CD8-positive, alpha-beta memory T cell (primary cell): ENCODE results near the gene PAPSS2. TPM values are rescaled to one million over a fixed set of nuclear protein-coding genes. Genes with fewer than 3 reads are reported as not detected.

ENCODE experiments used
- CTCF ChIA-PET: fragments of 350-600 bp; sonication (Branson Sonifier 250); formaldehyde crosslinking; loops from one replicate; lab custom pipeline; 2021; ENCODE audit warnings: antibody characterized with exemption; lab: Charles Lee
- POLR2A ChIA-PET: fragments of 350-600 bp; sonication (Branson Sonifier 250); formaldehyde crosslinking; loops from one replicate; lab custom pipeline; 2021; ENCODE audit warnings: antibody characterized with exemption; lab: Charles Lee
- DNase-seq, 5 donors: peaks; one replicate each; pipeline versions ENCODE4 v3.0.0 to v3.0.0-alpha.2; 2020 to 2022; ENCODE audit warnings: mixed read lengths in 1 of 5
- H3K27ac ChIP-seq: one replicate; pipeline ENCODE4 v1.7.0; 2013; ENCODE audit warnings: low read depth, mild to moderate bottlenecking, low read length, moderate library complexity
- H3K27me3 ChIP-seq: 2 replicates; pipeline ENCODE4 v1.7.0; 2013; ENCODE audit warnings: low read length, mild to moderate bottlenecking; ENCODE audit not compliant: insufficient read depth, poor library complexity, severe bottlenecking
- H3K36me3 ChIP-seq: 2 replicates; pipeline ENCODE4 v1.7.0; 2013; ENCODE audit warnings: mild to moderate bottlenecking, low read length, moderate library complexity; ENCODE audit not compliant: insufficient read depth
- H3K4me1 ChIP-seq: 2 replicates; pipeline ENCODE4 v1.7.0; 2013; ENCODE audit warnings: mild to moderate bottlenecking, low read length, moderate library complexity; ENCODE audit not compliant: insufficient read depth
- H3K4me3 ChIP-seq: 2 replicates; pipeline ENCODE4 v1.7.0; 2013; ENCODE audit warnings: mild to moderate bottlenecking, low read length
- H3K9me3 ChIP-seq: 2 replicates; pipeline ENCODE4 v1.7.0; 2013; ENCODE audit warnings: mild to moderate bottlenecking, low read length
- H3K27ac Mint-ChIP-seq, 8 donors: one replicate each; pipeline ENCODE4 v1.8.0; 2020 to 2021; ENCODE audit warnings: mixed read lengths in 8 of 8, mild to moderate bottlenecking in 6 of 8, inconsistent platforms in 3 of 8, moderate library complexity in 3 of 8
- H3K27me3 Mint-ChIP-seq, 2 donors: one replicate each; pipeline ENCODE4 v1.8.0; 2020 to 2021; ENCODE audit warnings: mixed read lengths in 2 of 2, mild to moderate bottlenecking in 1 of 2, moderate library complexity in 1 of 2
- H3K36me3 Mint-ChIP-seq, 3 donors: one replicate each; pipeline ENCODE4 v1.8.0; 2020 to 2021; ENCODE audit warnings: mixed read lengths in 3 of 3, inconsistent platforms in 1 of 3, mild to moderate bottlenecking in 1 of 3
- H3K4me1 Mint-ChIP-seq, 3 donors: one replicate each; pipeline ENCODE4 v1.8.0; 2020 to 2021; ENCODE audit warnings: mixed read lengths in 3 of 3, inconsistent platforms in 1 of 3, mild to moderate bottlenecking in 1 of 3
- H3K4me3 Mint-ChIP-seq, 7 donors: one replicate each; pipeline ENCODE4 v1.8.0; 2020 to 2021; ENCODE audit warnings: mixed read lengths in 7 of 7, mild to moderate bottlenecking in 6 of 7, moderate library complexity in 4 of 7, inconsistent platforms in 2 of 7
- H3K9me3 Mint-ChIP-seq, 5 donors: one replicate each; pipeline ENCODE4 v1.8.0; 2020 to 2022; ENCODE audit warnings: mixed read lengths in 5 of 5, mild to moderate bottlenecking in 3 of 5, moderate library complexity in 2 of 5, inconsistent platforms in 1 of 5
- polyA plus RNA-seq: library from polyadenylated mRNA; unstranded; fragments of 300-500 nt; fragmentation: Illumina TruSeq; gene quantifications from one replicate; pipeline ENCODE4 v1.2.3, GENCODE V29; 2021
- total RNA-seq, 2 experiments: library from RNA; stranded (reverse); gene quantifications; one replicate each; pipeline ENCODE4 v1.2.3, GENCODE V29; 2021

Gene PAPSS2
- total and polyA plus RNA-seq, 3 experiments from 2014 or later, result 0.08 to 0.46 (median 0.18) TPM

DNA sequence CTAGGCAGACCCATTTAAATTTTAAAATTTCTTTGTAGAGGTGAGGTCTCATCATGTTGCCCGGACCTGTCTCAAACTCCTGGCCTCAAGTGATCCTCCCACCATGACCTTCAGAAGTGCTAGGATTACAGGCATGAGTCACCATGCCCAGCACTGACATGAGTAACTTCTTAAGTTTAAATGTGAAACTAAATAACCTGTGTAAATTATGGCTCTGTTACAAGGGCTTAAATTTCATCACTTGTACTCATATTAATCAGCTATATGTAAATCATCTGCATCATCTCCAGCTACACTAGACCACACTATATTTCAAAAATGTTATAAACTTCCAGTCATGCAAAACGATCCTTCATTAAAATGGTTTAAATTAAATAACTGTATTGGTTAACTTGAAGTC lies 102.2 kb downstream of the PAPSS2 start:
- peaks cover 6 to 58% (median 20%) of the 10 kb centered on the region in 3 donors for H3K36me3 Mint-ChIP-seq
- H3K4me1 ChIP-seq, result no peaks in the 10 kb centered on the region
- peaks cover 2 to 22% (median 12%) of the 10 kb centered on the region in 3 donors for H3K4me1 Mint-ChIP-seq
- no peaks in the 10 kb centered on the region for H3K27me3 Mint-ChIP-seq
- H3K4me3 ChIP-seq, result no peak overlapping the region
- CTCF ChIA-PET, result no interaction called here
- no peak overlapping the region for H3K27ac ChIP-seq
- no peaks in the 10 kb centered on the region for H3K9me3 Mint-ChIP-seq
- no peaks in the 10 kb centered on the region for H3K36me3 ChIP-seq
- peak overlapping the region in 4 of 8 donors; percentile 14 to 73 (median 47) for H3K27ac Mint-ChIP-seq
- DNase-seq, result no peak
- POLR2A ChIA-PET, result no interaction called here
- H3K9me3 ChIP-seq, result no peaks in the 10 kb centered on the region
- no peak overlapping the region for H3K4me3 Mint-ChIP-seq
- H3K27me3 ChIP-seq, result no peaks in the 10 kb centered on the region

DNA sequence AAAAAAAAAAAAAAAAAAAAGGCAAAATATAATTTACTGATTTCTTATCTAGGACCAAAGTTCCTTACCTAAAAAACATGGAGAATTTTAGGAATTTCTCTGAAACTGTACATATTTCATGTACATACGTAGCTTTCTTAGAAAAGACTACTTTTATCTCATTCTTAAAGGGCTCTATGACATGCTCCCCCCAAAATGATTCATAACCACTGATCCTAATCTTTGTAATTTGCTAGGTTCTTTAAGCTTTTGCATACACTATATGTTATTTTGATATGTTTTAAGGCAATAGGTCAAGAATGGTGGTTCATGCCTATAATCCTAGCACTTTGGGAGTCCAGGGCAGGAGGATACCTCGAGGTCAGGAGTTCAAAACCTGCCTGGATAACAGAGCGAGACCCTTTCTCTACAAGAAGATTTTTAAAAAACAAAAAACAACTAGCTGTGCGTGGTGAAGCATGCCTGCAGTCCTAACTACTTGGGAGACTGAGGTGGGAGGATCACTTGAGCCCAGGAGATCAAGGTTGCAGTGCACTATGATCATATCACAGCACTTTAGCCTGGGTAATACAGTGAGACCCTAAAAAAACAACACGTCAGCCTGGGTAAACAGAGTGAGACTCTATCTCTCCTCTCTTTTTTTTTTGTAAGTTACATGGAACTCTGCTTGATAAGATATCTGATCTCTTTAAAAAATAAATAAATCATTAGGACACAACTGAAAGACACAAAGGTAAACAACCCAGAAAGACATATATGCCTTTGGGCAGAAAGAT lies 103.6 kb downstream of the PAPSS2 start:
- CTCF ChIA-PET, result interaction anchor here (1.5 kb wide), 1 partner anchor 11 kb away, joined by 5 read pairs; no protein-coding TSS in a partner anchor
- H3K4me3 ChIP-seq, result no peak overlapping the region
- H3K9me3 Mint-ChIP-seq, result no peaks in the 10 kb centered on the region

DNA sequence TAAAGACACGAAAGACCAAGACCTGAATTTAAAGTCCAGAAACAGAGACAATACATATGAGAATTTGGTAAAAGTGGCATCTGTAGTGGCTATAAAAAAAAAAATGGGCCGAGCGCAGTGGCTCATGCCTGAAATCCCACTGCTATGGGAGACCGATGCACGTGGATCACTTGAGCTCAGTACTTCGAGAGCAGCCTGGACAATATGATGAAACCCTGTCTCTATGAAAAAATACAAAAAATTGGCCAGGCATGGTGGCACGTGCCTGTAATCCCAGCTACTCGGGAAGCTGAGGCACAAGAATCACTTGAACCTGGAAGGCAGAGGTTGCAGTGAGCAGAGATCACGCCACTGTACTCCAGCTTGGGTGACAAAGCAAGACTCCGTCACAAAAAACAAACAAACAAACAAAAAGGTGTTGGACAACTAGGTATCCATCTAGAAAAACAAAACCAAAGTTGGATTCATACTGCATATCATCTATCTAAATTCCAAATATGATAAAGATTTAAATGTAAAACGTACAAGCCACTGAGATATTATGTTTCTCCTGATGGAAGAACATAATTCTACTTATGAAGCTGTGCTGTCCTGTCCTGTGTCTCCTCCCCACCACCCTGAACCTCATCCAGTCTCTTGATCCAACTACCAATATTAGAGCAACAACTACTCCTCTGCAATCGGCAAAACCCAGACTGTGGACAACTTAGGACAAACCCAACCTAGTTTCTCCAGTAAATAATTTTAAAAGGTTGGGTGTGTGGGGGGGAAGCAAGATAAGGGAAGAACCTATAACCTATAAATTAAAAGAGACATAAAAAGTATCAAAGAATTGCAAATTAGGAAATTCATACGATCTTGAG lies 104.6 kb downstream of the PAPSS2 start:
- H3K36me3 Mint-ChIP-seq, result peaks cover 9 to 67% (median 23%) of the 10 kb centered on the region in 3 donors
- peak overlapping the region in 1 of 8 donors; percentile 12 for H3K27ac Mint-ChIP-seq
- H3K9me3 Mint-ChIP-seq, result no peaks in the 10 kb centered on the region
- no peak overlapping the region for H3K27ac ChIP-seq
- H3K4me3 ChIP-seq, result no peak overlapping the region
- peaks cover 0 to 17% (median 9%) of the 10 kb centered on the region in 3 donors for H3K4me1 Mint-ChIP-seq
- peaks cover 3% of the 10 kb centered on the region for H3K36me3 ChIP-seq
- no peaks in the 10 kb centered on the region for H3K27me3 Mint-ChIP-seq
- H3K4me3 Mint-ChIP-seq, result no peak overlapping the region
- POLR2A ChIA-PET, result no interaction called here
- H3K4me1 ChIP-seq, result no peaks in the 10 kb centered on the region
- H3K9me3 ChIP-seq, result no peaks in the 10 kb centered on the region
- DNase-seq, result no peak
- no peaks in the 10 kb centered on the region for H3K27me3 ChIP-seq
- CTCF ChIA-PET, result no interaction called here

More for the DNA sequence above, 103.6 kb downstream of the PAPSS2 start:
- Mint-ChIP-seq H3K4me3 (no peak overlapping the region), H3K27me3 (no peaks in the 10 kb centered on the region), H3K36me3 (peaks cover 6 to 69% (median 23%) of the 10 kb centered on the region in 3 donors), H3K27ac (peak overlapping the region in 3 of 8 donors; percentile 12 to 17 (median 13)), H3K4me1 (peaks cover 0 to 18% (median 9%) of the 10 kb centered on the region in 3 donors)
- Histone ChIP-seq H3K9me3 (no peaks in the 10 kb centered on the region), H3K36me3 (peaks cover 3% of the 10 kb centered on the region), H3K4me1 (no peaks in the 10 kb centered on the region), H3K27ac (no peak overlapping the region), H3K27me3 (no peaks in the 10 kb centered on the region)
- POLR2A ChIA-PET, result no interaction called here
- DNase-seq, result no peak

DNA sequence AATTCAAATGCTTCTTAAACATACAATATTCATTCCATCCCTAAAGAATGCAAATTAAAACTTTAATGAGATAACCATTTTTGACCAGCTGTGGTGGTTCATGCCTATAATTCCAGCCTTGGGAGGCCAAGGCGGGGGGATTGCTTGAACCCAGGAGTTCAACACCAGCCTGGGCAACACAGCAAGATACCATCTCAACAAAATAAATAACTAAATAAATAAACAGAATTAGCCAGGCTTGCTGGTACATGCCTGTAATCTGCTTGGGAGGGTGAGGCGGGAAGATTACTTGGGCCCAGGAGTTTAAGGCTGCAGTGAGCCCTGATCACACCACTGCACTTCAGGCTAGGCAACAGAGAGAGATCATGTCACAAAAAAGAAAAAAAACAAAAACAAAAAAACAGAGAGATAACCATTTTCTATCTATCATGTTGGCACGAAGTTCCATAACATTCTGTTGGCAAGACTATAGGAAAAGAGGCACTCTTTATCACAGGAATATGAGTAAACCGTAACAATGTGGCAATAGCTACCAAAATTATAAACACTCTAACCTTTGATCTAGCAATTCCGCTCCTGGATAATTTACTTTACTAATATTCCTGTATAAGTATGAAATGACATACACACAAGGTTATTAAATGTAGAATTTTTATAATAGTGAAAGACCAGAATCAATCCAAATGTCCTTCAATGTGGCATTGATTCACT lies 106.1 kb downstream of the PAPSS2 start:
- Mint-ChIP-seq H3K27ac (peak overlapping the region in 2 of 8 donors; percentile 23 to 72), H3K27me3 (no peaks in the 10 kb centered on the region), H3K36me3 (peaks cover 13 to 67% (median 26%) of the 10 kb centered on the region in 3 donors), H3K4me3 (no peak overlapping the region), H3K9me3 (no peaks in the 10 kb centered on the region), H3K4me1 (peaks cover 0 to 13% (median 5%) of the 10 kb centered on the region in 3 donors)
- H3K27me3 ChIP-seq, result no peaks in the 10 kb centered on the region
- peaks cover 3% of the 10 kb centered on the region for H3K36me3 ChIP-seq
- H3K9me3 ChIP-seq, result no peaks in the 10 kb centered on the region
- POLR2A ChIA-PET, result no interaction called here
- DNase-seq, result no peak
- CTCF ChIA-PET, result no interaction called here
- no peaks in the 10 kb centered on the region for H3K4me1 ChIP-seq
- no peak overlapping the region for H3K27ac ChIP-seq
- no peak overlapping the region for H3K4me3 ChIP-seq

DNA sequence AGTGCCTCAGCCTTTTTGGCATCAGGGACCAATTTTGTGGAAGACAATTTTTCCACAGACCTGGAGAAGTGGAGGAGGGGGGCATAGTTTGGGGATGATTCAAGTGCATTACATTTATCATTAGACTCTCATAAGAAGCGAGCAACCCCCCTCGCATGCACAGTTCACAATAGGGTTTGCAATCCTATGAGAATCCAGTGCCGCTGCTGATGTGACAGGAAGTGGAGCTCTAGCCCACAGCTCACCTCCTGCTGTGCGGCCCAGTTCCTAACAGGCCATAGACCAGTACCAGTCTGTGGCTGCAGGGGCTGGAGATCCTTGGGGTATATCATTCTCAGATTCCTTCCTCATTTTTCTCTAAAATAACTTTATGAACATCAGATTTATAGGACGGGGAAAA lies 107.6 kb downstream of the PAPSS2 start:
- H3K9me3 ChIP-seq, result no peaks in the 10 kb centered on the region
- H3K27me3 ChIP-seq, result no peaks in the 10 kb centered on the region
- no peak for DNase-seq
- ChIA-PET CTCF (no interaction called here), POLR2A (no interaction called here)
- no peak overlapping the region for H3K4me3 Mint-ChIP-seq
- H3K4me1 Mint-ChIP-seq, result peaks cover 2 to 15% (median 3%) of the 10 kb centered on the region in 3 donors
- H3K4me3 ChIP-seq, result no peak overlapping the region
- no peaks in the 10 kb centered on the region for H3K4me1 ChIP-seq
- H3K9me3 Mint-ChIP-seq, result no peaks in the 10 kb centered on the region
- no peak overlapping the region for H3K27ac Mint-ChIP-seq
- no peak overlapping the region for H3K27ac ChIP-seq
- H3K36me3 Mint-ChIP-seq, result peaks cover 13 to 60% (median 24%) of the 10 kb centered on the region in 3 donors
- peaks cover 3% of the 10 kb centered on the region for H3K36me3 ChIP-seq
- no peaks in the 10 kb centered on the region for H3K27me3 Mint-ChIP-seq

DNA sequence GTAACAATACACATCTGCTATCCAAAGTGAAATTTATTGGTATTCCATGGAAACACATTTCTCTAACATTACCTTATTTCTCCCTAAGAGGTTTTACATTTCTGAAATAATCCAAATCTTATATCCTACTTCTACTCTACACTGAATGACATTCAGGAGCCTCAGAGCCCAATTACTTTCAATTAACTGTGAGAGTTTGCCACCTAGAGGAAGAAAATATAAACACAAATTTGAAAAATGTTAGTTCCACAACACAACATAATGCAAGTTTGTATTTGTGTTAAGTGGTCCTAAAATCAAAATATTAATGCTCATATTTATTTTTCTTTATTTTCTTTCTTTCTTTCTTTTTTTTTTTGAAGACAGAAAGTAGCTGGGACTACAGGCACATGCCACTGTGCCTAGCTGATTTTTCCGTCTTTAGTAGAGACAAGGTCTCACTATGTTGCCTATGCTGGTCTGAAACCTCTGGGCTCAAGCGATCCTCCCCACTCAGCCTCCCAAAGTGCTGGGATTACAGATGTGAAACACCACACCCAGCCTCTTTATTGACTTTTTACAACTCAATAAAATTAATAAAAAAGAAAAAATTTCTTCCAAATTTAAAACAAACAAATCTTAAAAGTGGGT lies 112.3 kb downstream of the PAPSS2 start:
- H3K36me3 Mint-ChIP-seq, result peaks cover 7 to 57% (median 20%) of the 10 kb centered on the region in 3 donors
- no peak overlapping the region for H3K27ac Mint-ChIP-seq
- peaks cover 8 to 15% (median 14%) of the 10 kb centered on the region in 3 donors for H3K4me1 Mint-ChIP-seq
- Histone ChIP-seq H3K4me3 (no peak overlapping the region), H3K27me3 (no peaks in the 10 kb centered on the region), H3K27ac (no peak overlapping the region), H3K4me1 (no peaks in the 10 kb centered on the region), H3K36me3 (peaks cover 3% of the 10 kb centered on the region), H3K9me3 (no peaks in the 10 kb centered on the region)
- POLR2A ChIA-PET, result no interaction called here
- H3K27me3 Mint-ChIP-seq, result no peaks in the 10 kb centered on the region
- H3K9me3 Mint-ChIP-seq, result no peaks in the 10 kb centered on the region
- peak in 2 of 5 donors; percentile 3 to 8 for DNase-seq
- H3K4me3 Mint-ChIP-seq, result no peak overlapping the region
- CTCF ChIA-PET, result interaction anchor here (0.9 to 1.1 kb wide), 2 partner anchors 17 to 53 kb away, joined by 3 read pairs; no protein-coding TSS in a partner anchor

DNA sequence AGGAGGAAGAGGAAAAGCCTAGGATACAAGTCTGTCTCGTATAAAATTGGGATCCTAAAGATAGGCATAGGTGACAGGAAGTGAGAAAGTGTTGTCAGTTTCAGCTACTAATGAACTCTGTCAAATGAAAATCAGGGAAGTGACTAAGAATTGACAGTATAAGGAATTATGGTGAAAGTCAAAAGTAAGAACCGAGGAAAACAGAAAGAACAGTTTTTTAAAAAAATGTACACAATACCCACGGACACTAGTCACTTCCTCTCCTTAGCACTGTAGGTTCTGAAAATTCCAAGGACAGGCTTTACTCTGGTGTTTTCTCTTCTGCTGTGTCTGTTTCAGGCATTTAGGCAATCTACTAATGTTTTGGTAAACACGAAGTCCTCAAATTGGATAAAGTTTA lies 116.1 kb downstream of the PAPSS2 start:
- ChIA-PET POLR2A (no interaction called here), CTCF (no interaction called here)
- Histone ChIP-seq H3K27ac (no peak overlapping the region), H3K9me3 (no peaks in the 10 kb centered on the region), H3K4me3 (no peak overlapping the region), H3K4me1 (no peaks in the 10 kb centered on the region), H3K36me3 (peaks cover 4% of the 10 kb centered on the region), H3K27me3 (no peaks in the 10 kb centered on the region)
- Mint-ChIP-seq H3K27me3 (no peaks in the 10 kb centered on the region), H3K36me3 (peaks cover 0 to 53% (median 10%) of the 10 kb centered on the region in 3 donors), H3K27ac (peak overlapping the region in 2 of 8 donors; percentile 15 to 70), H3K4me3 (no peak overlapping the region), H3K9me3 (no peaks in the 10 kb centered on the region), H3K4me1 (peaks cover 12 to 24% (median 22%) of the 10 kb centered on the region in 3 donors)
- DNase-seq, result no peak
